Trophoblast cell (in vitro differentiated cells and primary cell): ENCODE results near the gene MYH8. TPM values are rescaled to one million over a fixed set of nuclear protein-coding genes. Genes with fewer than 3 reads are reported as not detected.

Experiments used
- DNase-seq, 2 donors: peaks; one replicate each; pipeline ENCODE4 v3.0.0-alpha.2; 2016
- H2AFZ ChIP-seq: 2 replicates; pipeline ENCODE4 v1.6.1; 2013; ENCODE audit warnings: low read length, moderate library complexity, mild to moderate bottlenecking; ENCODE audit not compliant: insufficient read depth, poor library complexity
- H2AK5ac ChIP-seq: 2 replicates; pipeline ENCODE4 v1.6.1; 2013; ENCODE audit warnings: mild to moderate bottlenecking, low read length
- H2BK120ac ChIP-seq: 2 replicates; pipeline ENCODE4 v1.6.1; 2013; ENCODE audit warnings: low read length, mild to moderate bottlenecking, moderate library complexity; ENCODE audit not compliant: insufficient read depth, poor library complexity
- H2BK12ac ChIP-seq: 2 replicates; pipeline ENCODE4 v1.6.1; 2013; ENCODE audit warnings: mild to moderate bottlenecking, low read length, moderate library complexity
- H2BK5ac ChIP-seq: 2 replicates; pipeline ENCODE4 v1.6.1; 2013; ENCODE audit warnings: low read length, low read depth, moderate library complexity, mild to moderate bottlenecking; ENCODE audit not compliant: poor library complexity
- H3K14ac ChIP-seq: 2 replicates; pipeline ENCODE4 v1.6.1; 2013; ENCODE audit warnings: mild to moderate bottlenecking, low read length
- H3K18ac ChIP-seq: 2 replicates; pipeline ENCODE4 v1.6.1; 2013; ENCODE audit warnings: mild to moderate bottlenecking, low read length
- H3K23ac ChIP-seq: 2 replicates; pipeline ENCODE4 v1.6.1; 2013; ENCODE audit warnings: low read length
- H3K27ac ChIP-seq: 2 replicates; pipeline ENCODE4 v1.5.1; 2013; ENCODE audit warnings: low read depth, mild to moderate bottlenecking, inconsistent platforms, low read length, moderate library complexity
- H3K27me3 ChIP-seq: 2 replicates; pipeline ENCODE4 v1.6.1; 2013; ENCODE audit warnings: inconsistent platforms, mild to moderate bottlenecking, low read length, moderate library complexity; ENCODE audit not compliant: insufficient read depth
- H3K36me3 ChIP-seq, 2 experiments: 1 replicate in 1 of 2; 2 replicates in 1 of 2; pipeline ENCODE4 v1.6.1; 2013; ENCODE audit warnings: low read length in 2 of 2, mild to moderate bottlenecking in 2 of 2, moderate library complexity in 1 of 2; ENCODE audit not compliant: insufficient read depth in 2 of 2, control insufficient read depth in 1 of 2
- H3K4ac ChIP-seq: 2 replicates; pipeline ENCODE4 v1.6.1; 2013; ENCODE audit warnings: low read depth, mild to moderate bottlenecking, low read length, moderate library complexity
- H3K4me1 ChIP-seq, 2 experiments: 1 replicate in 1 of 2; 2 replicates in 1 of 2; pipeline ENCODE4 v1.6.1; 2013; ENCODE audit warnings: low read length in 2 of 2, mild to moderate bottlenecking in 2 of 2, moderate library complexity in 1 of 2; ENCODE audit not compliant: insufficient read depth in 2 of 2, control insufficient read depth in 1 of 2
- H3K4me2 ChIP-seq: 2 replicates; pipeline ENCODE4 v1.6.1; 2013; ENCODE audit warnings: inconsistent platforms, mild to moderate bottlenecking, low read length, moderate library complexity
- H3K4me3 ChIP-seq: 2 replicates; pipeline ENCODE4 v1.5.1; 2013; ENCODE audit warnings: mild to moderate bottlenecking, low read depth, low read length, inconsistent platforms
- H3K79me1 ChIP-seq: one replicate; pipeline ENCODE4 v1.6.1; 2013; ENCODE audit warnings: low read length
- H3K79me2 ChIP-seq: 2 replicates; pipeline ENCODE4 v1.6.1; 2013; ENCODE audit warnings: low read length, mild to moderate bottlenecking; ENCODE audit not compliant: control insufficient read depth, insufficient read depth, poor library complexity
- H3K9ac ChIP-seq: 2 replicates; pipeline ENCODE4 v1.6.1; 2013; ENCODE audit warnings: mild to moderate bottlenecking, low read length
- H3K9me3 ChIP-seq: 2 replicates; pipeline ENCODE4 v1.6.1; 2013; ENCODE audit warnings: low read depth, mild to moderate bottlenecking, control low read depth, inconsistent platforms, low read length; ENCODE audit not compliant: insufficient read depth
- H4K12ac ChIP-seq: 2 replicates; pipeline ENCODE4 v1.6.1; 2013; ENCODE audit warnings: low read depth, mild to moderate bottlenecking, low read length, moderate library complexity
- H4K8ac ChIP-seq: 2 replicates; pipeline ENCODE4 v1.6.1; 2013; ENCODE audit warnings: low read depth, mild to moderate bottlenecking, low read length, moderate library complexity
- H4K91ac ChIP-seq: one replicate; pipeline ENCODE4 v1.6.1; 2013; ENCODE audit warnings: low read depth, mild to moderate bottlenecking, low read length, moderate library complexity
- WGBS: extraction: QIAGEN DNeasy Blood & Tissue Kit; methylation state at CpG from one replicate; pipeline ENCODE4 v1.1.7; 2013; ENCODE audit warnings: missing lambda C conversion rate; ENCODE audit not compliant: insufficient read length, insufficient coverage; ENCODE audit errors: extremely low coverage; 5-methylcytosine and 5-hydroxymethylcytosine counted together
- polyA plus RNA-seq: library from polyadenylated mRNA; stranded (reverse); fragments of 200-250 nt; gene quantifications from 2 replicates; pipeline ENCODE4 v1.2.3, GENCODE V29; 2013

The MYH8 gene
- polyA plus RNA-seq: not detected in 2 replicates

GRCh38 chr17:10421900-10422542 is at the start of gene MYH8:
TSS of gene MYH8 (minus strand) at chr17:10421950. CDS start at chr17:10420227, 1,723 bp downstream.
- no peak within 1 kb of the TSS for H4K8ac ChIP-seq
- H3K4me2 ChIP-seq: no peak within 1 kb of the TSS
- no CpG with 5 or more reads among the region's 7 CpGs for WGBS
- H2AK5ac ChIP-seq: no peak within 1 kb of the TSS
- H3K79me2 ChIP-seq: no peaks in the 10 kb centered on the region
- no peak within 1 kb of the TSS for H2BK12ac ChIP-seq
- H3K27ac ChIP-seq: no peak within 1 kb of the TSS
- H3K14ac ChIP-seq: no peak within 1 kb of the TSS
- H3K9me3 ChIP-seq: no peaks in the 10 kb centered on the region
- no peaks in the 10 kb centered on the region for H3K27me3 ChIP-seq
- no peak within 1 kb of the TSS for H3K23ac ChIP-seq
- H3K36me3 ChIP-seq: no peaks in the 10 kb centered on the region
- no peak within 1 kb of the TSS for H2BK120ac ChIP-seq
- DNase-seq: no peak
- H3K9ac ChIP-seq: no peak within 1 kb of the TSS
- no peak within 1 kb of the TSS for H4K91ac ChIP-seq
- H2BK5ac ChIP-seq: no peak within 1 kb of the TSS
- no peak within 1 kb of the TSS for H2AFZ ChIP-seq
- H3K18ac ChIP-seq: no peak within 1 kb of the TSS
- no peak within 1 kb of the TSS for H3K4me3 ChIP-seq
- H3K4me1 ChIP-seq: no peaks in the 10 kb centered on the region
- no peak within 1 kb of the TSS for H4K12ac ChIP-seq
- H3K4ac ChIP-seq: no peak within 1 kb of the TSS
- no peaks in the 10 kb centered on the region for H3K79me1 ChIP-seq

GRCh38 chr17:10469459-10469858 is 47.7 kb upstream of the MYH8 start, which contains the start of gene MYH4:
TSS of gene MYH4 (minus strand) at chr17:10469559. CDS start at chr17:10466745, 2,814 bp downstream.
- no peak within 1 kb of the TSS for H3K18ac ChIP-seq
- no peak within 1 kb of the TSS for H3K4me2 ChIP-seq
- WGBS: no CpG with 5 or more reads among the region's 1 CpG
- no peaks in the 10 kb centered on the region for H3K27me3 ChIP-seq
- no peak within 1 kb of the TSS for H3K23ac ChIP-seq
- DNase-seq: no peak
- H3K4ac ChIP-seq: no peak within 1 kb of the TSS
- H2BK120ac ChIP-seq: no peak within 1 kb of the TSS
- H3K4me1 ChIP-seq: no peaks in the 10 kb centered on the region
- H2AFZ ChIP-seq: no peak within 1 kb of the TSS
- no peak within 1 kb of the TSS for H2BK12ac ChIP-seq
- no peak within 1 kb of the TSS for H3K9ac ChIP-seq
- H4K8ac ChIP-seq: no peak within 1 kb of the TSS
- H3K27ac ChIP-seq: no peak within 1 kb of the TSS
- H3K79me2 ChIP-seq: no peaks in the 10 kb centered on the region
- H4K12ac ChIP-seq: no peak within 1 kb of the TSS
- no peak within 1 kb of the TSS for H3K14ac ChIP-seq
- H3K9me3 ChIP-seq: no peaks in the 10 kb centered on the region
- H2AK5ac ChIP-seq: no peak within 1 kb of the TSS
- H3K79me1 ChIP-seq: no peaks in the 10 kb centered on the region
- no peak within 1 kb of the TSS for H4K91ac ChIP-seq
- H3K4me3 ChIP-seq: no peak within 1 kb of the TSS
- H2BK5ac ChIP-seq: no peak within 1 kb of the TSS
- no peaks in the 10 kb centered on the region for H3K36me3 ChIP-seq

- Histone ChIP-seq H4K12ac (no peak overlapping the region), H3K4me1 (no peaks in the 10 kb centered on the region), H3K79me2 (no peaks in the 10 kb centered on the region), H2BK5ac (no peak overlapping the region), H3K4me2 (no peak overlapping the region), H3K36me3 (no peaks in the 10 kb centered on the region), H3K23ac (no peak overlapping the region), H2BK120ac (no peak overlapping the region), H3K14ac (no peak overlapping the region), H3K4ac (no peak overlapping the region), H4K91ac (no peak overlapping the region), H2AFZ (no peak overlapping the region), H3K18ac (no peak overlapping the region), H3K27me3 (no peaks in the 10 kb centered on the region), H3K27ac (no peak overlapping the region), H3K4me3 (no peak overlapping the region), H3K9ac (no peak overlapping the region), H2BK12ac (no peak overlapping the region), H3K79me1 (no peaks in the 10 kb centered on the region), H4K8ac (no peak overlapping the region), H2AK5ac (no peak overlapping the region), H3K9me3 (no peaks in the 10 kb centered on the region)
- no CpG with 5 or more reads among the region's 4 CpGs for WGBS
- DNase-seq: no peak
These were observed 41.7 kb upstream of the MYH8 start for GRCh38 chr17:10463402-10463801.

DNA sequence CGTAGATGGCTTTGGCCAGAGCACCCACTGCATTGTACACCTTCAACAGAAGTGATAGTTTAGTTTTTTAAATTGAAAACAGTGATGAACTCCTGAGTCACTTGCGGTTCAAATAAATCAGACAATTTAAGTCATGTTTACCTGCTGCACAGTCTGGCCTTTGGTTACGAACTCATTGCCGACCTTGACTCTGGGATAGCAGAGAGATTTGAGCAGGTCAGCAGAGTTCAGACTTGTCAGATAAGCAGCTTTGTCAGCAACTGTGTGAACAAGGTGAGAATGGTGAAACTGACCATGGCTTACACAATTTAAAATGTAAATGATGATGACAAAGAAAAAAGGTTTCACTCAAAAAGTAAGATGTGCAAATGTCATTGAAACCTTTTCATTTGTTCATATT is 38.3 kb upstream of the MYH8 start:
- Histone ChIP-seq H3K4me2 (no peak overlapping the region), H3K27me3 (no peaks in the 10 kb centered on the region), H2AFZ (no peak overlapping the region), H3K23ac (no peak overlapping the region), H3K4ac (no peak overlapping the region), H3K79me2 (no peaks in the 10 kb centered on the region), H3K4me1 (no peaks in the 10 kb centered on the region), H3K79me1 (no peaks in the 10 kb centered on the region), H4K8ac (no peak overlapping the region), H4K12ac (no peak overlapping the region), H3K4me3 (no peak overlapping the region), H4K91ac (no peak overlapping the region), H3K14ac (no peak overlapping the region), H2BK120ac (no peak overlapping the region), H2BK5ac (no peak overlapping the region), H2BK12ac (no peak overlapping the region), H3K27ac (no peak overlapping the region), H3K18ac (no peak overlapping the region), H2AK5ac (no peak overlapping the region), H3K36me3 (no peaks in the 10 kb centered on the region), H3K9ac (no peak overlapping the region), H3K9me3 (no peaks in the 10 kb centered on the region)
- WGBS: no CpG with 5 or more reads among the region's 4 CpGs
- no peak for DNase-seq
